Measurements from ENCODE around the gene PDSS2.

DNA sequence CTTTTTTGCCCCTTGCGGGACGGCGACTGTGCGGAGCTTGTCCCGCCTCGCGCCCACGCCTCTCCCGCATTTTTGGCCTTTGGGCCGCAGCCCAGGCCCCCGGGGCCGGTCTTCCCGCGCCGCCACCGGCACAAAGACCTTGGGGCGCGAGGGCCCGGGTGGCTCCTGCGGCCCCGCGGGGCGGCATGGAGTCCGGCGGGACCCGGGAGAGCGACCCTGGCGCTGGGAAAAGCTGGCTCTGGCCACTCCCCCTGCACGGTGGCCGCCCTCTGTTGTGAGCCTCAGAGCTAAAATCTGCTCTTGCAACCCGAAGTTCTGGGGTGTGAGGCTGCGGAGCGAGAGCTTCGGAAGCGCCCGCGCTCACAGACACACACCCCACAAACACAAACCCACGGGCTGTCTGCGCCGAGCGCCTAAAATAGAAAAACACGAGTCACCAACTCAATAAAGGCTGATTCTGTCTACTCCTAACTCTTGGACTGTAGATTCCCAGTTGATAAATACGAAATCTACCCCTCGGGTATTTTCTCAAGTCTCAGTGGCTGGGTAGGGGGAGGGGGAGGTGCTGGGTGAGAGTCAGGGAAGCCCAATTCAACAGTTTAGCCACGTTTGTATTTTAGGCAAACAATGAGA, 343.6 kb downstream of the PDSS2 start:
- TF ChIP-seq, protein P1, sequence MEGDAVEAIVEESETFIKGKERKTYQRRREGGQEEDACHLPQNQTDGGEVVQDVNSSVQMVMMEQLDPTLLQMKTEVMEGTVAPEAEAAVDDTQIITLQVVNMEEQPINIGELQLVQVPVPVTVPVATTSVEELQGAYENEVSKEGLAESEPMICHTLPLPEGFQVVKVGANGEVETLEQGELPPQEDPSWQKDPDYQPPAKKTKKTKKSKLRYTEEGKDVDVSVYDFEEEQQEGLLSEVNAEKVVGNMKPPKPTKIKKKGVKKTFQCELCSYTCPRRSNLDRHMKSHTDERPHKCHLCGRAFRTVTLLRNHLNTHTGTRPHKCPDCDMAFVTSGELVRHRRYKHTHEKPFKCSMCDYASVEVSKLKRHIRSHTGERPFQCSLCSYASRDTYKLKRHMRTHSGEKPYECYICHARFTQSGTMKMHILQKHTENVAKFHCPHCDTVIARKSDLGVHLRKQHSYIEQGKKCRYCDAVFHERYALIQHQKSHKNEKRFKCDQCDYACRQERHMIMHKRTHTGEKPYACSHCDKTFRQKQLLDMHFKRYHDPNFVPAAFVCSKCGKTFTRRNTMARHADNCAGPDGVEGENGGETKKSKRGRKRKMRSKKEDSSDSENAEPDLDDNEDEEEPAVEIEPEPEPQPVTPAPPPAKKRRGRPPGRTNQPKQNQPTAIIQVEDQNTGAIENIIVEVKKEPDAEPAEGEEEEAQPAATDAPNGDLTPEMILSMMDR (IDR thresholded peaks at IDR 0.05; ENCODE audit: low read depth, low read length, poor library complexity, severe bottlenecking), result no peak
- TF ChIP-seq EZH2phosphoT487 (IDR thresholded peaks at IDR 0.05; ENCODE audit: borderline replicate concordance, low read length), result no peak

All from DOHH2 (cell line).